Stimulated activated CD4-positive, alpha-beta T cell treated with anti-CD3 and anti-CD28 coated beads, Interleukin-12 subunit alpha, Interleukin-12 subunit beta, amount 100 ng/mL, for 4 hours (primary cell): ENCODE results near the gene DNAAF9.

Source experiments
- DNase-seq: peaks from one replicate; pipeline ENCODE4 v3.0.0-alpha.2; 2020

The DNAAF9 gene

GRCh38 chr20:3409417-3409816 lies 1.9 kb upstream of the DNAAF9 start:
- no peak for DNase-seq

GRCh38 chr20:3407771-3408637 lies 535 bp upstream of the DNAAF9 start:
- DNase-seq: peak; percentile 67

GRCh38 chr20:3406481-3407039 lies 909 bp downstream of the DNAAF9 start:
- no peak for DNase-seq

GRCh38 chr20:3405696-3406358 lies 1.6 kb downstream of the DNAAF9 start:
- no peak for DNase-seq

GRCh38 chr20:3405139-3405538 lies 2.3 kb downstream of the DNAAF9 start:
- no peak for DNase-seq

GRCh38 chr20:3404402-3404801 lies 3.1 kb downstream of the DNAAF9 start:
- DNase-seq: no peak

GRCh38 chr20:3403741-3404140 lies 3.7 kb downstream of the DNAAF9 start:
- DNase-seq: no peak

- DNase-seq: no peak
Measured at GRCh38 chr20:3402453-3402852, 5.0 kb downstream of the DNAAF9 start.

- no peak for DNase-seq
Measured at GRCh38 chr20:3400260-3401155, 7.0 kb downstream of the DNAAF9 start.

GRCh38 chr20:3398681-3399252 lies 8.7 kb downstream of the DNAAF9 start:
- DNase-seq: no peak

GRCh38 chr20:3396492-3396891 lies 11.0 kb downstream of the DNAAF9 start:
- no peak for DNase-seq

GRCh38 chr20:3392756-3393155 lies 14.7 kb downstream of the DNAAF9 start:
- DNase-seq: no peak

- DNase-seq: no peak
Measured at GRCh38 chr20:3390759-3391425, 16.6 kb downstream of the DNAAF9 start.

GRCh38 chr20:3383878-3384495 lies 23.5 kb downstream of the DNAAF9 start:
- DNase-seq: no peak

- no peak for DNase-seq
Measured at GRCh38 chr20:3382836-3383235, 24.6 kb downstream of the DNAAF9 start.

GRCh38 chr20:3380228-3381070 lies 27.0 kb downstream of the DNAAF9 start:
- DNase-seq: no peak

GRCh38 chr20:3378138-3378537 lies 29.3 kb downstream of the DNAAF9 start:
- DNase-seq: no peak

- DNase-seq: no peak
Measured at GRCh38 chr20:3377644-3378043, 29.8 kb downstream of the DNAAF9 start.

- no peak for DNase-seq
Measured at GRCh38 chr20:3374296-3374695, 33.2 kb downstream of the DNAAF9 start.

- DNase-seq: no peak
Measured at GRCh38 chr20:3371754-3372153, 35.7 kb downstream of the DNAAF9 start.

- DNase-seq: no peak
Measured at GRCh38 chr20:3367089-3367488, 40.4 kb downstream of the DNAAF9 start.
